MM.1S (cell line): ENCODE results near the gene SUSD4.

Experiments used
- DNase-seq: peaks from one replicate; pipeline ENCODE4 v3.0.0-alpha.2; 2015
- H2AFZ ChIP-seq: fragments of 300-600 bp; sonication (generic); 2 replicates; pipeline ENCODE4 v1.6.0; 2016; ENCODE audit warnings: antibody characterized with exemption, low read length
- H3F3A ChIP-seq: fragments of 300-600 bp; sonication (generic); 2 replicates; pipeline ENCODE4 v1.6.1; 2016; ENCODE audit warnings: mild to moderate bottlenecking, antibody characterized with exemption, low read length, moderate library complexity, mixed read lengths; ENCODE audit not compliant: insufficient read depth
- H3K27ac ChIP-seq: fragments of 300-600 bp; sonication (generic); 2 replicates; pipeline ENCODE4 v1.5.1; 2016; ENCODE audit warnings: mild to moderate bottlenecking, low read length
- H3K27me3 ChIP-seq: fragments of 300-600 bp; sonication (generic); replicated peaks from 2 replicates; pipeline ENCODE4 v1.6.0; 2016; ENCODE audit warnings: low read length; ENCODE audit not compliant: insufficient read depth
- H3K36me3 ChIP-seq: fragments of 300-600 bp; sonication (generic); replicated peaks from 2 replicates; pipeline ENCODE4 v1.6.1; 2016; ENCODE audit warnings: mild to moderate bottlenecking, low read length, mixed read lengths; ENCODE audit not compliant: insufficient read depth
- H3K4me1 ChIP-seq: fragments of 300-600 bp; sonication (generic); 2 replicates; pipeline ENCODE4 v1.6.1; 2016; ENCODE audit warnings: low read length, mixed read lengths
- H3K4me2 ChIP-seq: fragments of 300-600 bp; sonication (generic); 2 replicates; pipeline ENCODE4 v1.6.0; 2016; ENCODE audit warnings: low read depth, low read length
- H3K4me3 ChIP-seq: fragments of 300-600 bp; sonication (generic); 2 replicates; pipeline ENCODE4 v1.5.1; 2016; ENCODE audit warnings: low read length, mixed read lengths
- H3K79me2 ChIP-seq: fragments of 300-600 bp; sonication (generic); 2 replicates; pipeline ENCODE4 v1.6.1; 2016; ENCODE audit warnings: mixed run types, low read length, mixed read lengths
- H3K9ac ChIP-seq: fragments of 300-600 bp; sonication (generic); 2 replicates; pipeline ENCODE4 v1.6.1; 2016; ENCODE audit warnings: low read length, mixed read lengths
- H3K9me2 ChIP-seq: fragments of 300-600 bp; sonication (generic); replicated peaks from 2 replicates; pipeline ENCODE4 v1.6.1; 2016; ENCODE audit warnings: mild to moderate bottlenecking, low read length, mixed read lengths; ENCODE audit not compliant: insufficient read depth
- H3K9me3 ChIP-seq: fragments of 300-600 bp; sonication (generic); replicated peaks from 2 replicates; pipeline ENCODE4 v1.6.1; 2016; ENCODE audit warnings: mild to moderate bottlenecking, low read length, mixed read lengths; ENCODE audit not compliant: insufficient read depth
- H4K20me1 ChIP-seq: fragments of 300-600 bp; sonication (generic); 2 replicates; pipeline ENCODE4 v1.6.1; 2016; ENCODE audit warnings: mild to moderate bottlenecking, low read length, moderate library complexity, mixed read lengths; ENCODE audit not compliant: insufficient read depth
- CTCF ChIP-seq: fragments of 300-600 bp; sonication (generic); IDR thresholded peaks from 2 replicates; pipeline ENCODE4 v1.5.1; 2016; ENCODE audit warnings: antibody characterized with exemption, low read length, mixed read lengths
- EZH2 ChIP-seq: fragments of 300-600 bp; sonication (generic); optimal IDR thresholded peaks from 2 replicates; pipeline ENCODE3; 2017; ENCODE audit warnings: low read depth, mild to moderate bottlenecking, antibody characterized with exemption, low read length, mixed read lengths
- EZH2phosphoT487 ChIP-seq: fragments of 300-600 bp; sonication (generic); IDR thresholded peaks from 2 replicates; pipeline ENCODE4 v1.6.1; 2018; ENCODE audit warnings: antibody characterized with exemption, low read length

The SUSD4 gene

GRCh38 chr1:223203034-223203408, 161.0 kb downstream of the SUSD4 start:
- no peak overlapping the region for H3K27ac ChIP-seq
- no peaks in the 10 kb centered on the region for H3K9me3 ChIP-seq
- no peak overlapping the region for H3K4me2 ChIP-seq
- no peaks in the 10 kb centered on the region for H3K79me2 ChIP-seq
- no peak overlapping the region for H3K4me3 ChIP-seq
- H3K9me2 ChIP-seq, result no peaks in the 10 kb centered on the region
- H3K4me1 ChIP-seq, result no peaks in the 10 kb centered on the region
- no peaks in the 10 kb centered on the region for H3K27me3 ChIP-seq
- H3K36me3 ChIP-seq, result no peaks in the 10 kb centered on the region
- no peaks in the 10 kb centered on the region for H4K20me1 ChIP-seq
- no peak overlapping the region for H2AFZ ChIP-seq
- H3K9ac ChIP-seq, result no peak overlapping the region
- TF ChIP-seq EZH2phosphoT487 (no peak), EZH2 (no peak), CTCF (no peak)
- H3F3A ChIP-seq, result no peaks in the 10 kb centered on the region
- DNase-seq, result no peak

GRCh38 chr1:223202376-223203033, 161.5 kb downstream of the SUSD4 start:
- Histone ChIP-seq H3F3A (no peaks in the 10 kb centered on the region), H3K9me3 (no peaks in the 10 kb centered on the region), H4K20me1 (no peaks in the 10 kb centered on the region), H3K4me1 (no peaks in the 10 kb centered on the region), H3K27ac (no peak overlapping the region), H3K4me3 (no peak overlapping the region), H3K79me2 (no peaks in the 10 kb centered on the region), H3K36me3 (no peaks in the 10 kb centered on the region), H2AFZ (no peak overlapping the region), H3K9me2 (no peaks in the 10 kb centered on the region), H3K4me2 (no peak overlapping the region), H3K9ac (no peak overlapping the region), H3K27me3 (no peaks in the 10 kb centered on the region)
- DNase-seq, result no peak
- TF ChIP-seq EZH2 (no peak), CTCF (no peak), EZH2phosphoT487 (no peak)

GRCh38 chr1:223201967-223202366, 162.0 kb downstream of the SUSD4 start:
- H3K36me3 ChIP-seq, result no peaks in the 10 kb centered on the region
- H3K4me2 ChIP-seq, result no peak overlapping the region
- no peak overlapping the region for H2AFZ ChIP-seq
- no peak for DNase-seq
- TF ChIP-seq EZH2 (no peak), EZH2phosphoT487 (no peak), CTCF (no peak)
- H3K9ac ChIP-seq, result no peak overlapping the region
- H3K79me2 ChIP-seq, result no peaks in the 10 kb centered on the region
- H3K4me3 ChIP-seq, result no peak overlapping the region
- no peaks in the 10 kb centered on the region for H3K27me3 ChIP-seq
- no peak overlapping the region for H3K27ac ChIP-seq
- no peaks in the 10 kb centered on the region for H3F3A ChIP-seq
- no peaks in the 10 kb centered on the region for H3K9me3 ChIP-seq
- H4K20me1 ChIP-seq, result no peaks in the 10 kb centered on the region
- H3K4me1 ChIP-seq, result no peaks in the 10 kb centered on the region
- H3K9me2 ChIP-seq, result no peaks in the 10 kb centered on the region
